GM21528 (cell line): Measurements from ENCODE around the gene BCAS3.
"Not testable (repeated sequence)": the region's sequence is repeated elsewhere in the genome, so short reads cannot be mapped to it uniquely, and the experiment has no call there.

Experiments used
- ATAC-seq: cut with Tn5 transposase; IDR thresholded peaks from one replicate; pipeline ENCODE4 v1.9.1; 2021; ENCODE audit warnings: mild to moderate bottlenecking, moderate library complexity; ENCODE audit not compliant: unreplicated experiment, low FRiP score

Gene BCAS3

DNA sequence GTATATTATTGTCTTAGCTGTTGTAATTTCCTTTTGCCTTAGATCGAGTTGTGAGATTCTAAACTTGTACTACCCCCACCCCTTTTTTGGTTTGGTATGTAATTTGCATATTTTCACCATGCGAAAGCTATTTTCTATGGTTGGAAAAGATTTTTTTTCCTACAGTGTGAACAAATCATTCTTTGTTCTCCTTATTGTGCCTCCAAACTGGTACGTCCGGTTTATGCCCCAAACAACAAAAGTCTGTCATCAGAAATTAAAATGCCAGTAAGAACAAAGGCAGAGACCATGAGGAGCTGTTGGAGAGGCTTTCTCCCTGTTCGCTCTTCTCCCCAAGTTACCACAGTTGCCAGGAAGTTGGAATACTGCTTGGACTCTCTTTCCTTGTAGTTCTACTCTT is 66.1 kb downstream of the BCAS3 start:
- no peak for ATAC-seq

DNA sequence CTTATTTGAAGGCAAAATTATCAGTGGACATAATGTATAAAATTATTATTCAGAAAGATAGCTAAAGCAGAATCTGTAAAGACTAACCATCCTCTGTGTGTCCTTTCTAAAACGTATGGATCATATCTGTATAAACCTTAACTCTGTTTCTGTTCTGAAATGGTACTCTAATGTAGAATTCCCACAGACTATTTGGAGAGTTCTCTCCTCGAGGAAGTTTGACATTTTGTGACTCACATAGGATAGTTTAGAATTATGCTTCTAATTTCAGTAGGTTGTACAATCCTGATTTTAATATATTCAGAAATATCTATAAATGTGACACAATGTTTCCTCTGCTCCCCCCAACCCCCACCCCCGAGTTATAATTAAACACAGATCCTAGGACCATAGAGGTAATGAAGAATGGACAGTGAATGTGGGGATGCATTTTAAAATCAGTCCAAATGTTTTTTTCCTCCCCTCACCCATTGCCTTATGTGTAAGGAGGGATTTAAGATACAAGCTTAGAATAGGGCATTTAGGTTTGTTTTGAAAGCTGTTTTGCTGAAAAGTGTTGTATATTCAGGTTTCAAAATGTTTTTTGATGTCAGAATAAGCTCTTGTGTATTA is 66.8 kb downstream of the BCAS3 start:
- ATAC-seq = no peak

DNA sequence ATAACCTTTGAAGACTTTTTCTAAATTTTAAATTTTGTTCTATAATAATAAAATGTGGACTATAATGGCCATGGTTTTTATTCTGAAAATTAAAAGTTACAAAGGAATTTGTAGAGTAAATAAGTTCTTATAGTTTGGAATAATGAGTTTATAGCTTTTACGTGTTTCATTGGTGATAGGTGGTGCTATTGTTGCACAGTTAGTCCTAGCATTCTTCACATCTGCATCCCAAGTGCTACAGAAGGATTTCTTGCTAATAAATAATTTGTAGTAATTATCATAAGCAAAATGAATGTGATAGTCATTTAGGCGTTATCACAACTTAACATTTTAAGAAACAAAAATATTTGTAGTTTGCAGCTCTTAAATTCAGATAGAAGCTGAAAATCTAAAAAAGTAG is 67.9 kb downstream of the BCAS3 start:
- ATAC-seq = no peak

DNA sequence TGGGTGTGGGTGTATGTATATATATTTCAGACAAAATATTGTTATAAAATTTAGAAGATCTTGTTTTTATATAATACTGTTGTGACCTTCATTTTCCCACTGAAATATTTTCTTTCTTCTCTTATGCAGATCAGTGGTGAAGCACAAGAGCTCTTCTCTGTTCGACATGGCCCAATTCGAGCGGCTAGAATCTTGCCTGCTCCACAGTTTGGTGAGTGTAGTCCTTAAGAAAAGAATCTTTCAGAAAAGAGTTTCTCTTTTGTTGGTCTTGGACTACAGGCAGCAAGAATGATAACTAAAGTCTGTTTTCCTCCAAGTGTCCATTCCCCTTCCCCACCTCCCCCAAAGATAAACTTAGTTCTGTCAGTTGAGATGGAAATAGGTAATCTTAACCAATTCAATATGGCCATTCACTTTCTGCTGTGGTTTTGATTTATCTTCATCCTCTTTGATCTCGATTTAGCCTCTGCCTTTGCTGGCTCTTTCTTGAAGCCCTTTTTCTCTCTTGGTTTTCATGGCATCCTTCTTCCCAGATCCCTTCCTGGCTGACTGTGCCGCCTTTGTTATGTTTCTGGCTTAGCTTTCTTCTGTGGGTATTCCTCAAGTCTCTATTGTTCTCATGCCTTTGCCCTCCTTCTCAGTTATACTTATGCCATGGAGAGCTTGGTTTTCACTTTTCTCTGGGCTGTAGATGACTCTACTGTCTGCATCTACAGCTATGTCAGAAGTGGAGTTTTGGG is 69.6 kb downstream of the BCAS3 start:
- ATAC-seq = no peak

DNA sequence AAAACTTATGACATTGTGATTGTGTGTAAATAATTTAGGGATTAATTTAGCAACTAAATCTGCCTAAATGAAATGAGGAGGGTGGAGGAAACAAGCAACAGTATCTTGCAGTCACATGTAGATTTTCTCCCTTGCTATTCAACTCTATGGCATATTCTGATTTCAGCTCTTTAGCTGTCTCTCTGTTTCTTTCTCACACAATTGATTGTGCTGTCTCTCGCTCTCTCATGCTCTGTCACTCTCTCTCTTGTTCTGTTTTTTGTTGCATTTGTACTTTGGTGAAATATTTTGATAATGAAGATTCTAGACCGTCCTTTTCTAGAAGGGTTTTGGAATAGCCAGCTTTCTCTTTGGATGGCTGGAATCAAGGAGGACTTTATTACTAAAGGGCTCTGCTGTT is 70.6 kb downstream of the BCAS3 start:
- no peak for ATAC-seq

DNA sequence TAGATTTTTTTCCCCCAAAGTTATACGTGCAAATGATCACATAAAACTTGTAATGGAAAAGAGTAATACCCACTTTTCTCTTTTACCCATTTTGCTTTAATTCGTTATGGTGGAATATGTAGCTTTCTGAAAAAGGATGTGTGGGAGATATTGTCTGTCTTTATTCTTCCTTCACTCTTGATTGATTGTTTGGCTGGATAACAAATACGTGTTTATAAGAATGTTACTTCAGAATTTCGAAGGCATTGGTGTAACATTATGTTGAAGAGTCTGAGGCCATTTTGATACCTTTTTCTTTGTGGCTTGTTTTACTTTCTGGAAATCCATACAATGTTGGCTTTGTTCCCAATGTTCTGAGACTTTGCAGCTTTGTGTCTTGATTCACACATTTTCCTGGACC is 71.4 kb downstream of the BCAS3 start:
- no peak for ATAC-seq

DNA sequence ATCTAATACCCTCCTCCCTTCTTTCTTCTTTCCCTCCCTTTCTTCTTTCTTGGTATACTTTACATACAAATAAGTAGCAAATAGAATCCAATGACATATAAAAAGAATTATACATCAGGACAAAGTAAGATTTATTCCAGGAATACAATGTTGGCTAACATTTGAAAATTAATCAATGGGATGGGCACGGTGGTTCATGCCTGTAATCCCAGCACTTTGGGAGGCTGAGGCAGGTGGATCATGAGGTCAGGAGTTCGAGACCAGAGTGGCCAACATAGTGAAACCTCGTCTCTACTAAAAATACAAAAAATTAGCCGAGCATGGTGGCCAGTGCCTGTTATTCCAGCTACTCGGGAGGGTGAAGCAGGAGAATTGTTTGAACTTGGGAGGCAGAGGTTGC is 72.1 kb downstream of the BCAS3 start:
- no peak for ATAC-seq

DNA sequence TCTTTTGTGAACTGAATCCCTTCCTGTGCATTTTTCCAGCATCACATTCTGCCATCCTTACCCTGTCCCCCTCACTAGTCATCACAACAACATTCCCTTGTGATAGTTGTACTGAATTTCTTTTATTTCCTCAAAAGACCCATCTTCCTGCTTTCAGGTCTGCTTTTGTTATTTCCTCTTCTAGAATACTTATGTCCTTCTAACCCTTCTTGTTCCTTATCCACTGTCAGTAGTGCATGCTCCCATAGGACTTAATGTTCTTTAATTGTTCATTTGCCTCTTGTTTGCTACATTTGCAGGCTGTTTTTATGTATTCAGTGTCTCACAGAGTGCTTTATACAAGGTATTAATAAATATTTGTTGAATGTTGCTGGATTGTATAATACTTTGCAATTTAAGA is 73.0 kb downstream of the BCAS3 start:
- ATAC-seq = no peak

DNA sequence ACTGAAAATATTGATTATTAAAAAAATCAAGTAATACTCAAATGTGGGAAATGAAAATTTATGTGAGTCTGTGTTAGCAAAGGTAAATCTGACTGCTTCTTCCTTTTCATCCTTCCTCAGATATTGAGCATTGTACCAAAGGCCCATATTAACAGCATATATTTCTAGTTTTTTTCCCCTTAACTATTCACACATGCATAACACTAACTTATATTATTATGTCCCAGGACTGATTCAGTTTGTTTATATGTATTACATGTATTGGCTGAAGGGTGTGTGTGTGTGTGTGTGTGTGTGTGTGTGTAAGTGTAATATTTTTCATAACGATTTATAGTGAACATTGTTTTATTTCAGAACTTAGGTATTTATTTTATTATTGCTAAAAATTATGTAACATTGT is 74.2 kb downstream of the BCAS3 start:
- no peak for ATAC-seq

DNA sequence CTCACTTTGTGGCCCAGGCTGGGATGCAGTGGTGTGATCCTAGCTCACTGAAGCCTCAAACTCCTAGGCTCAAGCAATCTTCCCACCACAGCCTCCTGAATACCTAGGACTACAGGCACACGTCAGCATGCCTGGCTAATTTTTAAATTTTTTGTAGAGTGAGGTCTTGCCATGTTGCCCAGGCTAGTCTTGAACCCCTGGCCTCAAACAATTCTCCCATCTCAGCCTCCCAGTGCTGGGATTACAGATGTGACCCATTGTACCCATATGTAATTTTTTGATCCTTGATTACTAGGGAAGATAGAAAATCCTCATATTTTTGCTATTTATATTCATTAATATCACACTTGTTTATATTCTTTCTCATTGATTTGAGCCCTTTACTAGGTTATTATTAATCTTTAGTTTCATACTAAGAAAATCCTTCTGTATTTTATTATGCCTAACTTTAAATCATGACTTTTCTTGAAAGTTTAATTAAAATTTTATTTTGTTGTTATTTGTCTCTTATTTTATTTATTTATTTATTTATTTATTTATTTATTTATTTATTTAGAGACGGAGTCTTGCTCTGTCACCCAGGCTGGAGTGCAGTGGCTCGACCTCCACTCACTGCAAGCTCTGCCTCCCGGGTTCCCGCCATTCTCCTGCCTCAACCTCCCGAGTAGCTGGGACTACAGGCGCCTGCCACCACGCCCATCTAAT is 75.4 kb downstream of the BCAS3 start:
- ATAC-seq = no peak

DNA sequence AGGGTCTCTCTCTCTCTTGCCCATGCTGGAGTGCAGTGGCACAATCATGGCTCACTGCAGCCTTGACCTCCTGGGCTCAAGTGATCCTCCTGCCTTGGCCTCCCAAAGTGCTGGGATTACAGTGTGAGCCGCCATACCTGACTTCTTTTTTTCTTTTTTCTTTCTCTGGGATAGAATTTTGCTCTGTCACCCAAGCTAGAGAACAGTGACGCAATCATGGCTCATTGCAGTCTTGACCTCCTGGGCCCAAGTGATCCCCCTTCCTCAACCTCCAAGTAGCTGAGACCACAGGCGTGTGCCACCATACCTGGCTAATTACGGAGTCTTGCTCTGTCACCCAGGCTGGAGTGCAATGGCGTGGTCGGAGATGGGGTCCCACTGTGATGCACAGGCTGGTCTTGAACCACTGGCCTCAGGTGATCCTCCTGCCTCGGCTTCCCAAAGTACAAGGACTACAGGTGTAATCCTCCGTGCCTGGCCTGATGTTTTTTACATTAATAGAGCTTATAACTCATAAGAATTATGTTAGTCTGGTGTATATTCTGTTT is 76.5 kb downstream of the BCAS3 start:
- ATAC-seq = no peak

DNA sequence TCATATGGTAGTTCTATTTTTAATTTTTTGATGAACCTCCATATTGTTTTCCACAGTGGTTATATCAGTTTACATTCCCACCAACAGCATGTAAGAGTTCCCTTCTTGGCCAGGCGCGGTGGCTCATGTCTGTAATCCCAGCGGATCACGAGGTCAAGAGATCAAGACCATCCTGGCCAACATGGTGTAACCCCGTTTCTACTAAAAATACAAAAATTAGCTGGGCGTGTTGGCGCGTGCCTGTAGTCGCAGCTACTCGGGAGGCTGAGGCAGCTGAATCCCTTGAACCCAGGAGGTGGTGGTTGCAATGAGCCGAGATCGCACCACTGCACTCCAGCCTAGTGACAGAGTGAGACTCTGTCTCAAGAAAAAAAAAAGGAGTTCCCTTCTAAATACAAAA is 79.1 kb downstream of the BCAS3 start:
- not testable (repeated sequence) for ATAC-seq

DNA sequence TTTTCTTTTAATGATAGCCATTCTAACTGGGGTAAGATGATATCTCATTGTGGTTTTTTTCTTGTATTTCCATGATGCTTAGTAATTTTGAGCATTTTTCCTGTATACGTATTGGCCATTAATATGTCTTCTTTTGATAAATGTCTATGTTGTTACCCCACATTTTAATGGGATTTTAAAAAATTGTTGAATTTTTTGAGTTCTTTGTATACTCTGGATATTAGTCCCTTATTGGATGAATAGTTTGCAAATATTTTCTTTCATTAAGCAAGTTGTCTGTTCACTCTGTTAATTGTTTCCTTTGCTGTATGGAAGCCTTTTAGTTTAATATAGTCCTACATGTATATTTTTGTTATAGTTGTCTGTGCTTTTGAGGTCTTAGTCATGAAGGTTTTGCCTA is 79.8 kb downstream of the BCAS3 start:
- no peak for ATAC-seq

DNA sequence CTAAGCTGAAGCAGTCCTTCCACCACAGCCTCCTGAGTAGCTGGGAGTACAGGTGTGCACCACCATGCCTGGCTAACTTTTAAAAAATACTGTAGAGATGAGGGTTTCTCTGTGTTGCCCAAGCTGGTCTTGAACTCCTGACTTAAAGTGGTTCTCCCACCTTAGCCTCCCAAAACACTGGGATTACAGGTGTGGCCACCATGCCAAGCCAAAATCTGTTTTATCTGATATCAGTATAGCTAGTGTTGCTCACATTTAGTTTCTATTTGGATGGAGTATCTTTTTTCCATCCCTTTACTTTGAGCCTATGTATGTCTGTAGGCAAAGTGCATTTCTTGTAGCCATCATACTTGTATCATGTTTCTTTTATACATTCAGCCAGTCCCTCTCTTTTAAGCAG is 82.1 kb downstream of the BCAS3 start:
- ATAC-seq = no peak

DNA sequence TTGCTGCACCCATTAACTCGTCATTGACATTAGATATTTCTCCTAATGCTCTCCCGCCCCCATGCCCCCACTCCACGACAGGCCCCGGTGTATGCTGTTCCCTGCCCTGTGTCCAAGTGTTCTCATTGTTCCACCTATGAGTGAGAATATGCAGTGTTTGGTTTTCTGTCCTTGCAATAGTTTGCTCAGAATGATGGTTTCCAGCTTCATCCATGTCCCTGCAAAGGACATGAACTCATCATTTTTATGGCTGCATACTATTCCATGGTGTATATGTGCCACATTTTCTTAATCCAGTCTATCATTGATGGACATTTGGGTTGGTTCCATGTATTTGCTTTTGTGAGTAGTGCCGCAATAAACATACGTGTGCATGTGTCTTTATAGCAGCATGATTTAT is 83.7 kb downstream of the BCAS3 start:
- ATAC-seq = not testable (repeated sequence)

DNA sequence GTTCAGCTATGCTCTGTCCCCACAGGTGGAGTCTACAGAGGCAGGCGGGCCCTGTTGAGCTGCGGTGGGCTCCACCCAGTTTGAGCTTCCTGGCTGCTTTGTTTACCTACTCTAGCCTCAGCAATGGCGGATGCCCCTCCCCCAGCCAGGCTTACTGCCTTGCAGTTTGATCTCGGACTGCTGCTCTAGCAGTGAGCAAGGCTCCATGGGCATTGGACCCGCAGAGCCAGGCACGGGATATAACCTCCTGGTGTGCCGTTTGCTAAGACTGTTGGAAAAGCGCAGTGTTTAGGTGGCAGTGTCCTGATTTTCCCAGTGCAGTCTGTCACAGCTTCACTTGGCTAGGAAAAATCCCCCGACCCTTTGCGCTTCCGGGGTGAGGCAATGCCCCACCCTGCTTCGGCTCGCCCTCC is 89.1 kb downstream of the BCAS3 start:
- ATAC-seq = no peak

DNA sequence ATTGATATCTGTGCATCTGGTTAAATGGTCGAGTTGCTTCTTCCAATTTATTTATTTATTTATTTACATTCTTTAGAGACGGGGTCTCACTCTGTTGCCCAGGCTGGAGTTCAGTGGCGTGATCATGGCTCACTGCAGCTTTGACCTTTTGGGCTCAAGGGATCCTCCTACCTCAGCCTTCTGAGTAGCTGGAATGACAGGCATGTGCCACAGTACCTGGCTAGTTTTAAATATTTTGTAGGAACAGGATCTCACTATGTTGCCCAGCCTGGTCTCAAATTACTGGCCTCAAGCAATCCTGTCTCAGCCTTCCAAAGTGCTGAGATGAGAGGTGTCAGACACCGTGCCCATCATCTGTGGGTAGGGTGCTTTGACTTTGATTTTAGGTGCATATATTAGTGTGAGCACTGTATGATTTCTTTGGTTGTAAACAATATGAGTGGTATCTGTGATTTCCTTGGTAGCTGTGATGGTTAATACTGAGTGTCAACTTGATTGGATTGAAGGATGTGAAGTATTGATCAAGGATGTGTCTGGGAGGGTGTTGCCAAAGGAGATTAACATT is 90.2 kb downstream of the BCAS3 start:
- no peak for ATAC-seq

DNA sequence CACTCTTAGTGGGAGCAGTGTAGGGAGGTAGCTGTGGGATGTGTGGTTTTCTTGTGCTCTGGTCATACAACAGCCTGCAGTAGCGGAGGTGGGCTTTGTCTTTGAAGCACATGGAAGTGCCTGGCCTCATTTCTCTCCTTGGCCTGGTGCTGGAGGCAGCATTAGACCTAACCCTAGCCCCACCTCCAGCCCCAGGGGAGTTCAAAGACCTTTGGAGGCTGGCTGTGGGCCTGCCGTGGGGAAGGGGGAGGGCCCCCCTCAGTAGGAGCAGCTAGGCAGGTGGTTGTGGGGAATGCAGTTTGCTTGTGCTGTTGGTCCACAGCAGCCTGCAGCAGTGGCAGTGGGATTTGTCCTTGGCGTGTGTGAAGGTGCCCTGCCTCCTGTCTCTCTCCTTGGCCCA is 91.7 kb downstream of the BCAS3 start:
- ATAC-seq = no peak

DNA sequence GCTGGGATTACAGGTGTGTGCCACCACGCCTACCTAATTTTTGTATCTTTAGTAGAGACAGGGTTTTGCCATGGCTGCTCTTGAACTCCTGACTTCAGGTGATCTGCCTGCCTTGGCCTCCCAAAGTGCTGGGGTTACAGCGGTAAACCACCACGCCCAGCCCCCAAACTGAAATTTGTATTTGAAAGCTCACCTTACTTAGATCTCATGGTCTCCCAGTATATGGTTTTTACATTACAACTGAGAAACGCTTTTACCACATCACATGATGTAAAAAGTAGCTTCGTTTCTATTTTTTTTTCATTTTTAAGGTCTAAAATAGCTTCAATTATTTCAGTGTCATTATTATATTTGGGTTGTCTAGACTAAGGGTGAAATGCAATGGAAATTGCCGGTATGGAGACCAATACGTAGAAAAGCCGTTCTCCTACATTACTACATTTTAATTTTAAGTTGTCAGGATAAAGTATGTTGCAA is 93.3 kb downstream of the BCAS3 start:
- no peak for ATAC-seq

DNA sequence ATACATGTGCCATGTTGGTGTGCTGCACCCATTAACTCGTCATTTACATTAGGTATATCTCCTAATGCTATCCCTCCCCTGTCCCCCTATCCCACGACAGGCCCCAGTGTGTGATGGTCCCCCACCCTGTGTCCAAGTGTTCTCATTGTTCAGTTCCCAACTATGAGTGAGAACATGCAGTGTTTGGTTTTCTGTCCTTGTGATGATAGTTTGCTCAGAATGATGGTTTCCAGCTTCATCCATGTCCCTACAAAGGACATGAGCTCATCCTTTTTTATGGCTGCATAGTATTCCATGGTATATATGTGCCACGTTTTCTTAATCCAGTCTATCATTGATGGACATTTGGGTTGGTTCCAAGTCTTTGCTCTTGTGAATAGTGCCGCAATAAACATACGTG is 94.0 kb downstream of the BCAS3 start:
- not testable (repeated sequence) for ATAC-seq

DNA sequence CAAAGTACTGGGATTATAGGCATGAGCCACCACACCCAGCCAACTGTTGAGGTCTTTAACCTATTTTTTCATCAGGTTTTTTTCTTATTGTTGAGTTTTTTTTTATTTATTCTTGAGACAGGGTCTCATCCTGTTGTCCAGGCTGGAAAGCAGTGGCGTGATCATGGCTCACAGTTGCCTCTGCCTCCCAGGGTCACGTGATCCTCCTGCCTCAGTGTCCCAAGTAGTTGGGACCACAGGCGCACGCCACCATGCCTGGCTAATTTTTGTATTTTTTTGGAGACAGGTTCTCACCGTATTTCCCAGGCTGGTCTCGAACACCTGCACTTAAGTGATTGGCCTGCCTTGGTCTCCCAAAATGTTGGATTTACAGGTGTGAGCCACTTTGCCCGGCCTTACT is 95.9 kb downstream of the BCAS3 start:
- no peak for ATAC-seq
